Skeletal muscle cell (primary cell): ENCODE measurements around the gene CD160.

ENCODE experiments used
- DNase-seq: peaks from one replicate; pipeline ENCODE4 v3.0.0-alpha.2; 2010; ENCODE audit warnings: low read depth
- H3K4me3 ChIP-seq: 2 replicates; pipeline ENCODE4 v1.5.1; 2011; ENCODE audit warnings: low read depth, mild to moderate bottlenecking, control low read depth, low read length, moderate library complexity

Gene CD160

DNA sequence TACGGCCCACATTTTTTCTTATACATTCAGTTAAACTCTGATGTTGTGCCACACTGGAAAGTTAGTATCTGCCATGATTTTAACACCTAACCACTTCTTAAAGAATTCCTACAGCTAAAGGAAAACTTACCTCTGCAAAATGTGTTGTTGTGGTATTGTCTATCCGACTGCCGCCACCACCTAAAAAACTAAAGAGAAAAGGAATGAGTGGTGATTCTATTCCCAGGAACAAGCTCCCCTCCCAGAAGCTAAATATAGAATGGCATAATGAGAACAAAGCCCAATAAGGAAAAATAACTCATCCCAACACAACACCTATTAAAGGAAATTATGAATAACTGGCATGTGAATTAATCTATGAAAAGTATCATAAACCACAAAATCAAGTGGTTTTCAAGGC, 65.1 kb downstream of the CD160 start:
- no peak for DNase-seq
- no peak overlapping the region for H3K4me3 ChIP-seq

GRCh38 chr1:145785547-145785946, 66.2 kb downstream of the CD160 start:
- H3K4me3 ChIP-seq = no peak overlapping the region
- DNase-seq = no peak

- no peak for DNase-seq
- no peak overlapping the region for H3K4me3 ChIP-seq
Observed at GRCh38 chr1:145786271-145786670, 67.0 kb downstream of the CD160 start.

DNA sequence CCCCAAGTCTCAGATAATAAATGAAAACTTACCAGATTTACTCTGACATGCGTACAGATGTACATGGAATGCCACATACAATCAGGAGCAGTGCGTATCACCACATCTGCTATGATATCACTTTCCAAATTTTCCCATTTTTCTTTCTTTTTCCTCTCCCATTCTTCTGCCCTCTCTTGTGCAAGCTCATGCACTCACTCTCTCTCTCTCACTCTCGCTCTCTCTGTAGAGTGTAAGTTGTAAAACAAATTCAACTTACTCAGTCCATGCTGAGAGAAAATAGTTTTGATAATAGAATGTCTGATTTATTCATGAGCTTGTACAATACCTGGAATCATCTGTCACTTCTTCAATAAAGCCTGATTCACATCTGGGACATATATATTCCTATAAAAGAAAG, 69.3 kb downstream of the CD160 start:
- no peak for DNase-seq
- no peak overlapping the region for H3K4me3 ChIP-seq
